ENCODE measurements around the gene GGT5.
A peak's percentile ranks its signal among the peaks of the same experiment; 100 is the strongest.
"Not testable (repeated sequence)": the region's sequence is repeated elsewhere in the genome, so short reads cannot be mapped to it uniquely, and the experiment has no call there.

GGT5 gene

DNA sequence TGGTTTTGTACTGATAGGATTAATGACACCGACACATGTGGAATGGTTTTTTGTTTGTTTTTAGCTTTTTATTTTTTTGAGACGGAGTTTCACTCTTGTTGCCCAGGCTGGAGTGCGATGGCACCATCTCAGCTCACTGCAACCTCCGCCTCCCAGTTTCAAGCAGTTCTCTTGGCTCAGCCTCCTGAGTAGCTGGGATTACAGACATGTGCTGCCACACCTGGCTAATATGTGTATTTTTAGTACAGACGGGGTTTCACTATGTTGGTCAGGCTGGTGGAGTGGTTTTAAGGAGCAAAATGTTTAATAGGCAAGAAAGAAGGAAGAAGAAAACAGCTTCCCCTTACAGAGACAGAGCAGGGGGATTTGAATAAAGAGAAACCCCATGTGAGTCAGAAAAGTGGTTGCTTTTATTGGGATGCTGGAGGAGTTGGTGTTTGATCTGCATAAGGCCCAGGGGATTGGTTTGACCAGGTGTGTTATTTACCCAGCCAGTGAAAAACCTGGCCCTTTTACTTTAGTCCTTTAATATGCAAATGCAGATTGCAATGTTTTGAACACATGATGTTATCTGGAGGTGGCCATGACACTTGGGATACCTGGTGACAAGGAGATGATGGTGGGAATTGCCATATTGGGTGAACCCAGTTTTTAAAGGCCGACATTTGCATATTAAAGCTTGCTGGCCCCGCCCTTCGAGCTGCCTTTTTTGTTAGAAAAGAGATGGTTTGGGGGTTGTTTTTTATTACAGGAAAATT, 39.3 kb downstream of the GGT5 start:
- DNase-seq (ENCODE audit: low read depth) = no peak

DNA sequence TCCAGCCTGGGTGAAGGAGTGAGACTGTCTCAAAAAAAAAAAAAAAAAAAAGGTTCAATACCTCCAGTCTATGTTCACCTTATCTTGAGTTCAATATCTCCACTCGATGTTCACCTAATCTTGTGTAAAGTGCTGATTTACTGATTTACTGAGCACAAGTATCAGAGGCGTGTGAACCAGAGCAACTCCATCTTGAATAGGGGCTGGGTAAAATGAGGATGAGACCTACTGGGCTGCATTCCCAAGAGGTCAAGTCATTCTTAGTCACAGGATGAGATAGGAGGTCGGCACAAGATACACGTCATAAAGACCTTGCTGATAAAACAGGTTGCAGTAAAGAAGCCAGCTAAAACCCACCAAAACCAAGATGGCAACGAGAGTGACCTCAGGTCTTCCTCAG, 41.0 kb downstream of the GGT5 start:
- not testable (repeated sequence) for DNase-seq (ENCODE audit: low read depth)

DNA sequence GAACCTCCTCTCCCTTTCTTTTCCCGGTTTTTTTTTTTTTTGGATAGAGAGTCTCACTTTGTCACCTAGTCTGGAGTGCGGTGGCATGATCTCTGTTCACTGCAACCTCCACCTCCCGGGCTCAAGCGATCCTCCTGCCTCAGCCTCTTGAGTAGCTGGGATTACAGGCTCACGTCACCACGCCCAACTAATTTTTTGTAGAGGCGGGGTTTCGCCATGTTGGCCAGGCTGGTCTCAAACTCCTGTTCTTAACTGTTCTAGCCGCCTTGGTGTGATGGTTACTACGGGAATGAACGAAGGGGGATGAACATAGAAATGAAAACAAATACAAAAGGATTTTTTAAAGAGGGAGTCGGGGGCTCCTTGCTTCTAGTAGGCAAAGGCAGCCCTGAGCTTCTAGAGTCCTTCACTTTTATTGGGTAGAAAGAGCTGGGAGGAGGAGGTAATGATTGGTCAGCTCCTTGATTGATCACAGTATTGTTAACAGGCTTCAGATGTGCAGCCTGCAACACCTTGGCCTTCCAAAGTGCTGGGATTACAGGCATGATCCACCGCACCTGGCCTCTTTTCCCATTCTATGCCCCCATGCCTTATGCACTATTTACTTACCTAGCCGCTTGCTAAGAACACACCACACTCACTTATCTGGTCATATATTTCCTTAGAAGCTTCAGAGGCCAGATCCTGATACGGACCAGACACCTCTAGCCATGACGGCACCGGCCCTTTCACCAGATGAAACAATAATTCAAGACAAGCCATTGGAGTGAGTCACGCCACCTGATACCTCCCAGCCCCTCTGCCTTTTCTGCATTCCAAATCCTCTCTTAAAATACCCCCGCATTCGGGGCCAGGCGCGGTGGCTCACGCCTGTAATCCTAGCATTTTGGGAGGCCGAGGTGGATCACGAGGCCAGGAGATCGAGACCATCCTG, 42.9 kb downstream of the GGT5 start:
- DNase-seq (ENCODE audit: low read depth) = no peak

DNA sequence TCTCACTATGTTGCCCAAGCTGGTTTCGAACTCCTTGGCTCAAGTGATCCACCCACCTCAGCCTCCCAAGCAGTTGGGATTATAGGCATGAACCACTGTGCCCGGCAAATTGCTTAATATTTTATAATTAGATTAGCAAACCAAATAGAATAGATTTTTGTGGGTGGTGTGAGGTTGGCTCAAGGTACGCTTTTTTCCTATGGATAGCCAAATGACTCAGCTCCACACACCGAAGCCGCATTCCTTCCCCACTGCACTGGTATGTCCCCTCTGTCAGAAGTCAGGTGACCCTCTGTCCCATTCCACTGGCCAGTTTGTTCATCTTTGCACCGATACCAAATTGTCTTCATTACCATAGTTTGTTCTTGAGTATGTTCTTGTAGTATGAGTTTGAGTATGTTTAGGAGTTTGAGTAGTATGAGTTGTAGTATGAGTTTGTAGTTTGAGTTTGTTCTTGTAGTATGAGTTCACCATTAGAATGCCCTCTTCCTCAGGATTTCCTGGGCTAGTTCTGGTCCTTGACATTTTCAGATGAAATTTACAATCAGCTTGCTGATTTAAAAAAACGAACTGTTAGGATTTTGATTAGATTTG, 44.2 kb downstream of the GGT5 start:
- no peak for DNase-seq (ENCODE audit: low read depth)

DNA sequence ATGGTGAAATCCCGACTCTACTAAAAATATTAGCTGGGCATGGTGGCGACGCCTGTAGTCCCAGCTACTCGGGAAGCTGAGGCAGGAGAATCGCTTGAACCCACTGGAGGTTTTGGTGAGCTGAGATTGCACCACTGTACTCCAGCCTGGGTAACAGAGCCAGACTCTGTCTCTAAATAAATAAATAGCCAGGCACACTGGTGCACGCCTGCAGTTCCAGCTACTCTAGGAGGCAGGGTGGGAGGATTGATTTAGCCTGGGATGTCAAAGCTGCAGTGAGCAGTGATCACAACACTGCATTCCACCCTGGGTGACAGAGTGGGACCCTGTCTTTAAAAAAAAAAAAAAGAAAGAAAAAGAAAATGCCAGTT, 46.2 kb downstream of the GGT5 start:
- DNase-seq (ENCODE audit: low read depth) = no peak

DNA sequence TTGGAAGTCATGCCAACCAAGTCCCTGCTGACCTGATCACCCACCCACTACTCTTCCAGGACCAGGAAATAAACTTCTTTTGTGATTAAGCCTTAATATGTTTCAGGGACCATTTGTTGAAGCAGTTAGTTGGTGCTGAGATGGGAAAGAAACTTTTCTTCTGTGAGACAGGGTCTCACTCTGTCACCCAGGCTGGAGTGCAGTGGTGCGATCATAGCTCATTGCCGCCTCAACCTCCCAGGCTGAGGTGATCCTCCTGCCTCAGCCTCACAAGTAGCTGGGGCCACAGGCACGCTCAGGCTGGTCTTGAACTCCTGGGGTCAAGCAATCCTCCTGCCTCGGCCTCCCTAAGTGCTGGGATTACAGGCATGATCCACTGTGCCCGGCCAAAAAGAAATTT, 53.0 kb downstream of the GGT5 start:
- no peak for DNase-seq (ENCODE audit: low read depth)

DNA sequence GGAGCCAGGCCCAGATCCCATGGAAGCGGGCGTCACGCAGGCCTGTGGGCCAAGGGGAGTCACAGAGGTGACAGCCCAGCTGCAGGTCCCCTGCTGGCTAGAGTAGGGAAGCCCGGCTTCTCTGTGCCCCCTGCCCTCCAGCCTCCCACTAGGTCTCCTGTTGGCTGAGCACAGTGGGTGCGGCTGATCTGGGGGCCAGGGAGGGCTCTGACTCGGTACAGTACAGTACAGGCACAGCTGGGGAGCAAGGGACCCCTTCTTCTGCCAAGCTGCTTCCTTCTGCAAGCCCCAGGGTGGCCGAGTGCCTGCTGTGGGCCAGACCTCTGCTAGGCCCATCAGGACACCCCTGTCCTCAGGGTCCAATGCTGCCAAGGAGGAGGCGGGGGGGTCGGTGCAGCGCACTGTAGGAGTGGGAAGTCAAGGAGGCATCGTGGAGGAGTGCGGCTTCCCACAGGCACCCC, 53.5 kb downstream of the GGT5 start:
- DNase-seq (ENCODE audit: low read depth) = no peak

DNA sequence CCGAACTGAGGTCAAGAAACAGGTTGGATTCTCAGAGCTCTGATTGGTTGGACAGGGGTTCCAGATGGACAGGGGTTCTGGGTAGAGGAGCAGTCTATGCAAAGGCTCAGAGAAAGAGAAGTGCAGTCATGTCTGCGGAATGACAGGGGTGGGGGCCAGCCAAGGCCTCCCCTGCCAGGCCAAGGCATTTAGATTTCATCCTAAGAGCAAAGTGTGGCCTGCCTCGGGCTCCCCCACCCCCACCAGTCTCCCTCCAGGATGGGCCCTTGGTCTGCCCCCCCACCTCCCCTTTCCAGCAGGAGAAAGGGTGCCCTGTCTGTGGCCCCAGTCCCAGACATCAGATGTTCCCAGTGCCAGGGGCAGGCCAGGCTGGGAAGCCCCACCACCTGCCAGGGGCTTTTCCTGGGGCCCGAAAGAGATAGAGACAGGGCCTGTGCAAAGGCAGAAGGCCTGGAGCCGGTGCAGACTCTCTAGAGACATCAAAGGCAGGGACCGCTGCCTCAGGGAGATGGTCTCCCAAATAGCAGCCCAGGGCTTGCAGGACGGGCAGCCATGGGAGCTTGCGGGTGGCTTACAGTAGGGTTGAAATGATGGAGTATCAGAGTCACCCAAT, 54.2 kb downstream of the GGT5 start:
- no peak for DNase-seq (ENCODE audit: low read depth)

DNA sequence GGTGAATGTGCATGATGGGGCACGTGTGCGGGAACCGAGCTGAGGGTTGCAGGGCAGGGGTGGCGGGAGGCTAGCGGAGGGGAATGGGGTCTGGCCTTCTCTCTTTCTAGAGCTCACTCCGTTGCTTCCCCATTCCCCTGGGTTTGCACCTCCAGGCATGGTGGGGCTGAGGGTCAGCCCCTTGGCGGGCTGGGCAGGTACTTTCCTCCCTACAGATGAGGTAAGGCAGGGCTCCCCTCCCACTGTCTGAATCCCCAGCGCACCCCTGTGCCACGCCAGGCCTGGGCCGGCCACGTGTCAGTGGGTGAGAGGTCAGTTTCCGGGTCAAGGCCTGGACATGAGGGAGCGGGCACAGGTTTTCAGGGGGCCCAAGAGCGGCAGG, 54.7 kb downstream of the GGT5 start:
- no peak for DNase-seq (ENCODE audit: low read depth)

DNA sequence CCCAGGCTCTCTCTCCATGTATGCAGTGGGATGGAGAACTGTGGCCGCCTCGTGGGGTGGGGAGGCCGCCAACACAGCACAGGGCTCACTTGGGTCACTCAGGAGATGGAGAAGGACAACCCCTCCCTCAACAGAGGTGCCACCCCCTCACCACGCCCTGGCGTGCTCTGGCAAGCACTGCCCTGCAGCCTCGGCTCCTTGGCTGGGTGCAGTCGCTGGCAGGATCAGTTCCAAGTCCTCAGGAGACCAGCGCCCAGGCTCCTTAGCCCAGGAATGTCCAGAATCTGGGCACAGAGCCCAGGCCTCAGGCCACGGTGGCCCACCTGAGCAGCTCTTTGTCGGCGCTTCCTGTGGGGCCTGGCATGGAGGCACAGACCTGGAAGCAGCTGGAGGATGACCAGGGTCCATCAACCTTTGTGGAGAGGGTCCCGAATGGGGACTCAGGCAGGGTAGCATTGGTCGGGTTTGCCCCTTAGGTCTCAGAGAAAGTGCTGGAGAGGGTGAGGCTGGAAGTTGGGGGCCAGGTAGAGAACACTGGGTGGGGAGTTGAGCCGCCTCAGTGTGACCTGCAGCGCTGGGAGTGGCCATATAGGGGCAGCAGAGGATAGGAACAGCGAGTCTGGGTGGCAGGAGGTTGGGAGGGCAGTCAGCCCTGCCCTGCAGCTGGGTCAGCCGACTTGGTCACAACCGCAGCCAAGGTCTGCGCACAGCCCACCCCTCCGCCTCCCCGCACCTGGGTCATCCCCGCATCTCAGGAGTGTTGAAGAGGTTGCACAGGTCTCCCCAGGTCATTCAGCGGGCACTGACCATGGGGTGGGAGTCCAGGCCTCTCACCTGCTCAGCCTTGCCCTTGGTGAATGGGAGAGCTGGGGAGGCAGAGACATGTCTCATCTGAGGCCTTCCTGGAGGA, 55.4 kb downstream of the GGT5 start:
- DNase-seq (ENCODE audit: low read depth) = peak; percentile 12

DNA sequence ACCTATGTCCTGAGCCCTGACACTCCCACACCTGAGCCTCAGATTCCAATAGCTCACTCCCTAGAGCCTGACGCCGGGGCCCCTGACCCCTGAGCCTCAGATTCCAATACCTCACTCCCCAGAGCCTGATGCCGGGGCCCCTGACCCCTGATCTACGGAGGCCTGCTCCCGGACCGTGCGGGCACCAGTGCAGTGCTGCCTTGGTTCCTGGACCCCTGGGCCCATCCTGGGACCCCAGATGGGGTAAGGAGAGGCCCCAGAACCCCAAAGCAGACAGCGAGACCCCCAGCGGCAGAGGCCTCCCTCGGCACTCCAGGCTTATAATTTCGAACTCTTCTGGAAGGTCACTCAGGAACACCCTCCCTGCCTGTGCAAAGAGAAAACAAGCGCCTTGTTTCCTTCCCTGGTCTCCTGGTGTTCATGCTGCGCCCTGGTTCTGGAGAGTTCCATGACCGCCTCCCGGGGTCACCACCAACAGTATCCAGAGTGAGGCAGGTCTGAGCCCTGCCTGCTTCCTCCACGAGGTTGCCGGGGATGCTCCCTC, 56.1 kb downstream of the GGT5 start:
- no peak for DNase-seq (ENCODE audit: low read depth)

DNA sequence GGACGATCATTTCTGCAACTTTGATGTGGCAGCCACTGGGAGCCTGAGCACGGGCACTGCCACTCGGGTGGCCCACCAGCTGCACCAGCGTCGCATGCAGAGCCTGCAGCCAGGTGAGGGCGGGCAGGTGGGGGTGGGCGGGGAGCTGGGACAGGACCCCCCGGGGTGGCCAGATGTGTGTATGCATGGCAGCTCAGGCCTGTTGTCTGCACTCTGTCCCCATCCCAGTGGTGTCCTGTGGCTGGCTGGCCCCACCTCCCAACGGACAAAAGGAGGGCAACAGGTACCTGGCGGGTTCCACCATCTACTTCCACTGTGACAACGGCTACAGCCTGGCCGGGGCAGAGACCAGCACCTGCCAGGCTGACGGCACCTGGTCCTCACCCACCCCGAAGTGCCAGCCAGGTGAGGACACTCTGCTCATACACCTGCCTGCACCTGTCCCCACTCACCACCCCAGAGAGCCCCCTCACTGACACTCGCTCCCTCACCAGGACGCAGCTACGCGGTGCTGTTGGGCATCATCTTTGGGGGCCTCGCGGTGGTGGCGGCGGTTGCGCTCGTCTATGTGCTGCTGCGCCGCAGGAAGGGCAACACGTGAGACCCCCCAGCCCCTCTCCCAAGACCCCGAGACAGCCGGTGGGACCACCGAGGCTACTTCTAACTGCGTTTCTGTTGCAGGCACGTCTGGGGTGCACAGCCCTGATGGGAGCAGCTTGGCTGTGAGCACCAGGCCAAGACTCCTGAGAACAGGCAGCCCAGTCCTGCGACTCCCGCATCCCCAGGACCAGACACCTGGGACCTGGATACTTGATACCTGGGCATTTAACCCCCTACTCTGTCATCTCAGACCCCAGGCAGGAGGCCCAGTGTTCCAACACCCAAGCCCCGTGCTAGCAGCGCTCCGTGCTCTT, 56.9 kb downstream of the GGT5 start:
- DNase-seq (ENCODE audit: low read depth) = no peak

DNA sequence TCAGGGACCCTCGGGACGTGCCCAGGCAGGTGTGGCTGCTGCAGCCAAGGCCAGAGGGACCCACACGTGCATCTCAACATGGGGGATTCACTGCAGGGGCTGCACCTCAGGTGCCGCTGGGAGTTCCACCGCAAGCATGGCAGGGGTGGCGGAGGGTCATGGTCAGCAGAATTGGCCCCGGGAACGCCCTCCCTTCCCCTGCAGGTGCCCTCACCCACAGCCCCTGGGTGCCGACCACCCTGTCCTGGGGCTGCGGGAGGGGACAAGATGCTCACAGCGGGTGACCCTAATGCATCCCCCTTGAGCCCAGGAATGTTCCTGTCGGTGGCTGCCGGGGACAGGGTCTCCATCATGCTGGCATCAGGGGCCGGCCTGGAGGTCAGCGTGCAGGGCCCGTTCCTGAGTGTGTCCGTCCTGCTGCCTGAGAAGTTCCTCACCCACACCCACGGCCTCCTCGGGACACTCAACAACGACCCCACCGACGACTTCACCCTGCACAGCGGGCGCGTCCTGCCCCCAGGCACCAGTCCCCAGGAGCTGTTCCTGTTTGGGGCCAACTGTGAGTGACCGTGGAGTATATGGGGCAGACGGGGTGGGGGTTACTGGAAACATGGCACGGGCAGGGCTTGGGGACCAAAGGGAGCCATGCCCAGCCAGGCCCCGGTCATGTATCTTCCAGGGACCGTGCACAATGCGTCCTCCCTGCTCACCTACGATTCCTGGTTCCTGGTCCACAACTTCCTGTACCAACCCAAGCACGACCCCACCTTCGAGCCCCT, 57.8 kb downstream of the GGT5 start:
- DNase-seq (ENCODE audit: low read depth) = no peak

DNA sequence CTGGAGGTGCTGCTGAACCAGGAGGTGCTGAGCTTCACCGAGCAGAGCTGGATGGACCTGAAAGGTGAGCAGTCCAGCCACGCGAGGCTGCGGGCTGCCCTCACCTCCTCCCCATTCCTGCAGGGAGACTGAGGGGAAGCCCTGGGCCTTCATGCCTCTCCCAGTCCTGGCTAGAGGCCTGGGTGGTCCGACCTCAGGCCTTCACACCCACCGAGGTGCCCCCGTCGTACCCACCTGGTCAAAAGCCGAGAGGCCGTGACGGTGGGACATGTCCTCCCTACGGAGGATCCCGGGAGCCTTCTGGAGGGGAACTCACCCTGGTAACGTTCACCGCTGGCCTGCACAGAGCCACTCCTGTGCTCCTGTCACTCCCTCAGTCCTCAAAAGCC, 58.5 kb downstream of the GGT5 start:
- no peak for DNase-seq (ENCODE audit: low read depth)

DNA sequence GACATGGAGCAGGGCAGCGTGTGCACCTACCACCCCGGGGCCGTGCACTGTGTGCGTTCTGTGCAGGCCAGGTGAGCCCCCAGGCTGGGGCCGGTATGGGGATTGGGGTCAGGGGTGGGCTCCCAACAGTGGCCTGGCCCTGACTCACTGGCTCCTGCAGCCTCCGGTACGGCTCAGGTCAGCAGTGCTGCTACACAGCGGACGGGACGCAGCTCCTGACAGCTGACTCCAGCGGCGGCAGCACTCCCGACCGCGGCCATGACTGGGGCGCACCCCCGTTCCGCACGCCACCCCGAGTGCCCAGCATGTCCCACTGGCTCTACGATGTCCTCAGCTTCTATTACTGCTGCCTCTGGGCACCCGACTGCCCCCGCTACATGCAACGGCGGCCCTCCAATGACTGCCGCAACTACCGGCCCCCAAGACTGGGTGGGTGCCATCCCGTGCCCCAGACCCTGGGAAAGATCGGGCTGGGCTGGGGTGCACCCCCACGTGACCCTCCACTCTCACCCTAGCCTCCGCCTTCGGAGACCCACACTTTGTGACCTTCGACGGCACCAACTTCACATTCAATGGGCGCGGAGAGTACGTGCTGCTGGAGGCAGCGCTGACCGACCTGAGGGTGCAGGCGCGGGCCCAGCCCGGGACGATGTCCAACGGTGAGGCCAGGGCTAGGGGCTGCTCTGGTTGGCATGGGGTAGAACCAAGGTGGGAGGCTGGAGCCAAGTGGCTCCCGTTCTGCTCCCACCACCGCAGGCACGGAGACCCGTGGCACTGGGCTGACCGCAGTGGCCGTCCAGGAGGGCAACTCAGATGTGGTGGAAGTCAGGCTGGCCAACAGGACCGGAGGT, 59.2 kb downstream of the GGT5 start:
- DNase-seq (ENCODE audit: low read depth) = no peak

DNA sequence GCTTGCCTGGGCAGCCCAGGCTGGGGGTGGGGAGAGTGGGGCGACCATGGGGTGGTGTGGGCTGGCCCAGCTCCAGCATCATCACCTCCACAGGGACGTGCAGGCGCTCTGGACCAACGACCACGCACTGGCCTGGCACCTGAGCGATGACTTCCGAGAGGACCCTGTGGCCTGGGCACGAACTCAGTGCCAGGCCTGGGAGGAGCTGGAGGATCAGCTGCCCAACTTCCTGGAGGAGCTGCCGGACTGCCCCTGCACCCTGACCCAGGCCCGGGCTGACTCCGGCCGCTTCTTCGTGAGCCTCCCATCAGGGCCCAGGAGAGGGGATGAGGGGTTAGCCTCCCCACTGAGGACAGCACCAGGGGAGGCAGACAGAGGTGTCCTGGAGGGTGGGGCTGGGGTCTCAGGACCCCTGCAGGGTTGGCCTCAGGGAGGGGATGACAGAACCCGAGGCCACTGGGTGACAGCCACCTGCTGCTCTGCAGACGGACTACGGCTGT, 59.8 kb downstream of the GGT5 start:
- no peak for DNase-seq (ENCODE audit: low read depth)

DNA sequence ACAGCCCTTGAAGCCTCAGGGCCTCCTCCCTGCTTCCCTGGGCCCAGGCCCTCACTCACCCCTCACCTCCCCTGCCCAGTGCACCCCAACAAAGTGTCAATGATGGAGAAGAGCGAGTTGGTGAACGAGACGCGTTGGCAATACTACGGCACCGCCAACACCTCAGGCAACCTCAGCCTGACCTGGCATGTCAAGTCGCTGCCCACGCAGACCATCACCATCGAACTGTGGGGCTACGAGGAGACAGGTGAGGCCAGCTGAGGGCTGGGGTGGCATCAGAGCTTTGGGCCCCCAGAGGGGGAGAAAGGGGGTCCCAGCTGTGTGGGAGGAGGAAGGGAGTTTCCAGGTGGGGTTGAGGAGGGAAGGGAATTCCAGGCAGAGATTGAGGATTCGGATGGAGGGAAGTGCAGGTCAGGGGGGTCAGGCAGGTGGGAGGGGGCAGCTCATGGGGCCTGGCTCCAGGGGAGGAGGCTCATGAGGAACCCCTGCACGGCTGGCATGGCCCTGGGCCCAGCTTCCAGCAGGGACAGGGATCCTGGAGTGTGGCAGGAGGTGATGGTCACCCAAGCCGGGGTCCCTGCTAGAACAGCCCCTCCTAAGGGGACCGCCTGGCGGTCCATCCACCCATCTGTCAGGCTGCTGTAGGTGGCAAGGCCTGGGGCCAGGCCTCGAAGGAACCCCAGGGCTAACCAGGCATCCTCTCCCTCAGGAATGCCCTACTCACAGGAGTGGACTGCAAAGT, 60.7 kb downstream of the GGT5 start:
- no peak for DNase-seq (ENCODE audit: low read depth)

Data from stimulated activated CD8-positive, alpha-beta memory T cell treated with anti-CD3 and anti-CD28 coated beads, Interleukin-15, amount 100 ng/mL, for 1 hour (primary cell).